LNCaP clone FGC (cell line): ENCODE results near the gene SETD7.

Experiments
- DNase-seq: peaks from one replicate; pipeline ENCODE4 v3.0.0-alpha.2; 2011; ENCODE audit warnings: low read depth
- H3K4me3 ChIP-seq: 2 replicates; pipeline ENCODE4 v1.5.1; 2011; ENCODE audit warnings: mild to moderate bottlenecking, low read depth, low read length, control low read depth
- CTCF ChIP-seq: IDR thresholded peaks from 2 replicates; pipeline ENCODE4 v1.5.1; 2012; ENCODE audit warnings: mild to moderate bottlenecking; ENCODE audit not compliant: control insufficient read depth, insufficient read depth; ENCODE audit errors: extremely low read depth

The SETD7 gene

GRCh38 chr4:139599076-139599475, 43.1 kb upstream of the SETD7 start:
- TF ChIP-seq CTCF: no peak
- no peak for DNase-seq
- no peak overlapping the region for H3K4me3 ChIP-seq

- no peak for TF ChIP-seq CTCF
- DNase-seq: no peak
- H3K4me3 ChIP-seq: no peak overlapping the region
These were observed 40.8 kb upstream of the SETD7 start for GRCh38 chr4:139596684-139597279.

GRCh38 chr4:139596034-139596683, 40.1 kb upstream of the SETD7 start:
- no peak overlapping the region for H3K4me3 ChIP-seq
- no peak for DNase-seq
- TF ChIP-seq CTCF: no peak

GRCh38 chr4:139594591-139595185, 38.7 kb upstream of the SETD7 start:
- TF ChIP-seq CTCF: no peak
- H3K4me3 ChIP-seq: no peak overlapping the region
- no peak for DNase-seq

GRCh38 chr4:139593091-139593564, 37.1 kb upstream of the SETD7 start:
- DNase-seq: no peak
- TF ChIP-seq CTCF: no peak

GRCh38 chr4:139589336-139590018, 33.5 kb upstream of the SETD7 start:
- no peak for DNase-seq
- TF ChIP-seq CTCF: no peak
- H3K4me3 ChIP-seq: no peak overlapping the region

More at GRCh38 chr4:139593091-139593564, 37.1 kb upstream of the SETD7 start:
- H3K4me3 ChIP-seq: no peak overlapping the region
